ENCODE measurements around the gene RDH14.

DNA sequence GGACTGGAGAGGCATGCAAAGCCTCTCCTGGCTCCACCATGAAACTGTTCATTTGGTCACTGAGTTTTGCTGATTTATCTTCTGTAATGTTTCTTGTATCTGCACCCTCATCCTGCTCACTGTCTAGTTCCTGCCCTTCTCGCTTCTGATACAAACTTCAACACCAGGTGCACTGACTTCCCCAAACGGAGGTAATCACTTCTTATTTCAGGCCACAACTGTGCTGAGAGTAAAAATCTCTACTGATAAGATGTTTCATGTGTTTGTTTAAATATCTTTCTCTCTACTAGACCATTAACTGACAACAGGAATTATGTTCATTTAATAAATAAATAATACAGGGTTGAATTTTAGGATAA lies 39.8 kb upstream of the RDH14 start:
- no peak for TF ChIP-seq POLR2A (IDR thresholded peaks at IDR 0.05; ENCODE audit: low read depth, low read length)
- TF ChIP-seq, protein P1, sequence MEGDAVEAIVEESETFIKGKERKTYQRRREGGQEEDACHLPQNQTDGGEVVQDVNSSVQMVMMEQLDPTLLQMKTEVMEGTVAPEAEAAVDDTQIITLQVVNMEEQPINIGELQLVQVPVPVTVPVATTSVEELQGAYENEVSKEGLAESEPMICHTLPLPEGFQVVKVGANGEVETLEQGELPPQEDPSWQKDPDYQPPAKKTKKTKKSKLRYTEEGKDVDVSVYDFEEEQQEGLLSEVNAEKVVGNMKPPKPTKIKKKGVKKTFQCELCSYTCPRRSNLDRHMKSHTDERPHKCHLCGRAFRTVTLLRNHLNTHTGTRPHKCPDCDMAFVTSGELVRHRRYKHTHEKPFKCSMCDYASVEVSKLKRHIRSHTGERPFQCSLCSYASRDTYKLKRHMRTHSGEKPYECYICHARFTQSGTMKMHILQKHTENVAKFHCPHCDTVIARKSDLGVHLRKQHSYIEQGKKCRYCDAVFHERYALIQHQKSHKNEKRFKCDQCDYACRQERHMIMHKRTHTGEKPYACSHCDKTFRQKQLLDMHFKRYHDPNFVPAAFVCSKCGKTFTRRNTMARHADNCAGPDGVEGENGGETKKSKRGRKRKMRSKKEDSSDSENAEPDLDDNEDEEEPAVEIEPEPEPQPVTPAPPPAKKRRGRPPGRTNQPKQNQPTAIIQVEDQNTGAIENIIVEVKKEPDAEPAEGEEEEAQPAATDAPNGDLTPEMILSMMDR (conservative IDR thresholded peaks at IDR 0.05; ENCODE audit: low read depth, low read length) = no peak
- no peak for TF ChIP-seq RCOR1 (IDR thresholded peaks at IDR 0.05; ENCODE audit: insufficient replicate concordance, low read length)
- TF ChIP-seq, protein P2, sequence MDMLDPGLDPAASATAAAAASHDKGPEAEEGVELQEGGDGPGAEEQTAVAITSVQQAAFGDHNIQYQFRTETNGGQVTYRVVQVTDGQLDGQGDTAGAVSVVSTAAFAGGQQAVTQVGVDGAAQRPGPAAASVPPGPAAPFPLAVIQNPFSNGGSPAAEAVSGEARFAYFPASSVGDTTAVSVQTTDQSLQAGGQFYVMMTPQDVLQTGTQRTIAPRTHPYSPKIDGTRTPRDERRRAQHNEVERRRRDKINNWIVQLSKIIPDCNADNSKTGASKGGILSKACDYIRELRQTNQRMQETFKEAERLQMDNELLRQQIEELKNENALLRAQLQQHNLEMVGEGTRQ (IDR thresholded peaks at IDR 0.05; ENCODE audit: low read depth, low read length) = no peak
- TF ChIP-seq, protein P3, sequence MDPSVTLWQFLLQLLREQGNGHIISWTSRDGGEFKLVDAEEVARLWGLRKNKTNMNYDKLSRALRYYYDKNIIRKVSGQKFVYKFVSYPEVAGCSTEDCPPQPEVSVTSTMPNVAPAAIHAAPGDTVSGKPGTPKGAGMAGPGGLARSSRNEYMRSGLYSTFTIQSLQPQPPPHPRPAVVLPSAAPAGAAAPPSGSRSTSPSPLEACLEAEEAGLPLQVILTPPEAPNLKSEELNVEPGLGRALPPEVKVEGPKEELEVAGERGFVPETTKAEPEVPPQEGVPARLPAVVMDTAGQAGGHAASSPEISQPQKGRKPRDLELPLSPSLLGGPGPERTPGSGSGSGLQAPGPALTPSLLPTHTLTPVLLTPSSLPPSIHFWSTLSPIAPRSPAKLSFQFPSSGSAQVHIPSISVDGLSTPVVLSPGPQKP (IDR thresholded peaks at IDR 0.05; ENCODE audit: borderline replicate concordance, low read depth, low read length) = no peak
- no peak for TF ChIP-seq RAD21 (IDR thresholded peaks at IDR 0.05; ENCODE audit: low read length)
- TF ChIP-seq FOS (IDR thresholded peaks at IDR 0.05; ENCODE audit: low read depth, low read length) = no peak

Data from IMR-90 (cell line).